Measurements from ENCODE around the gene PWWP2B. TPM values are rescaled to one million over a fixed set of nuclear protein-coding genes. Genes with fewer than 3 reads are reported as not detected.

PWWP2B gene
- total and polyA plus RNA-seq, 11 donors, result 10.5 to 23.5 (median 15.3) TPM

GRCh38 chr10:132416566-132417256, 19.7 kb downstream of the PWWP2B start:
- H3K4me3 ChIP-seq, result no peak overlapping the region
- peak overlapping the region in 2 of 12 donors; percentile 85 to 94 for H3K27ac ChIP-seq
- ATAC-seq, result no peak
- 87 to 95% (median 93%) methylated on average over 26 to 32 of the region's 32 CpGs for WGBS, 4 donors
- intact Hi-C loops (cut with DNase I), result no loop called here
- H3K27me3 ChIP-seq, result no peaks in the 10 kb centered on the region
- TF ChIP-seq POLR2A (IDR thresholded peaks at IDR 0.05) (no peak), CTCF (IDR thresholded peaks at IDR 0.05) (no peak)
- peaks cover 0 to 6% (median 0%) of the 10 kb centered on the region in 9 donors for H3K36me3 ChIP-seq
- H3K4me1 ChIP-seq, result peaks cover 0 to 80% (median 51%) of the 10 kb centered on the region in 12 donors
- no peaks in the 10 kb centered on the region for H3K9me3 ChIP-seq
- peak in 1 of 5 donors; percentile 44 for DNase-seq

GRCh38 chr10:132417257-132417910, 20.4 kb downstream of the PWWP2B start:
- 85 to 93% (median 92%) methylated on average over 19 to 26 of the region's 26 CpGs for WGBS, 4 donors
- no peak for ATAC-seq
- no peak for DNase-seq
- H3K4me3 ChIP-seq, result no peak overlapping the region
- no peak for TF ChIP-seq CTCF (IDR thresholded peaks at IDR 0.05)
- H3K4me1 ChIP-seq, result peaks cover 0 to 80% (median 51%) of the 10 kb centered on the region in 12 donors
- H3K27me3 ChIP-seq, result no peaks in the 10 kb centered on the region
- H3K27ac ChIP-seq, result peak overlapping the region in 4 of 12 donors; percentile 46 to 94 (median 73)
- intact Hi-C loops (cut with DNase I), result no loop called here
- H3K36me3 ChIP-seq, result peaks cover 0 to 6% (median 0%) of the 10 kb centered on the region in 9 donors
- no peaks in the 10 kb centered on the region for H3K9me3 ChIP-seq

GRCh38 chr10:132417957-132418441, 21.0 kb downstream of the PWWP2B start:
- intact Hi-C loops (cut with DNase I), result no loop called here
- Histone ChIP-seq H3K9me3 (no peaks in the 10 kb centered on the region), H3K4me3 (no peak overlapping the region), H3K27ac (peak overlapping the region in 4 of 12 donors; percentile 46 to 94 (median 73)), H3K4me1 (peaks cover 0 to 80% (median 53%) of the 10 kb centered on the region in 12 donors), H3K27me3 (no peaks in the 10 kb centered on the region), H3K36me3 (peaks cover 0 to 6% (median 0%) of the 10 kb centered on the region in 9 donors)
- DNase-seq (no peak), ATAC-seq (no peak)
- 69 to 79% (median 76%) methylated on average over 20 of the region's 20 CpGs for WGBS, 4 donors
- TF ChIP-seq CTCF (IDR thresholded peaks at IDR 0.05), result no peak
- no peak for TF ChIP-seq POLR2A (IDR thresholded peaks at IDR 0.05)

Measured in heart left ventricle (tissue), 16 donors.